Effector memory CD8-positive, alpha-beta T cell (primary cell): ENCODE measurements around the gene LGR4.
"Not testable (repeated sequence)": the region's sequence is repeated elsewhere in the genome, so short reads cannot be mapped to it uniquely, and the experiment has no call there.

Experiments
- ATAC-seq: fragments of 150-1000 bp; cut with Tn5 transposase; replicated peaks from 2 replicates; pipeline ENCODE4 v1.10.0; 2021; ENCODE audit warnings: mild to moderate bottlenecking, moderate library complexity
- DNase-seq, 3 experiments: peaks; one replicate each; pipeline ENCODE4 v3.0.0; 2021
- H3K27ac Mint-ChIP-seq, 2 donors: one replicate each; pipeline ENCODE4 v1.8.0; 2022; ENCODE audit warnings: mild to moderate bottlenecking in 2 of 2, mixed read lengths in 2 of 2, moderate library complexity in 2 of 2
- H3K27me3 Mint-ChIP-seq, 2 donors: one replicate each; pipeline ENCODE4 v1.8.0; 2022; ENCODE audit warnings: mixed read lengths in 2 of 2
- H3K36me3 Mint-ChIP-seq: one replicate; pipeline ENCODE4 v1.8.0; 2022; ENCODE audit warnings: mild to moderate bottlenecking, moderate library complexity, mixed read lengths; ENCODE audit not compliant: insufficient read depth
- H3K4me1 Mint-ChIP-seq, 2 donors: one replicate each; pipeline ENCODE4 v1.8.0; 2022; ENCODE audit warnings: low read depth in 2 of 2, mixed read lengths in 2 of 2
- H3K4me3 Mint-ChIP-seq, 2 donors: one replicate each; pipeline ENCODE4 v1.8.0; 2022; ENCODE audit warnings: mild to moderate bottlenecking in 2 of 2, mixed read lengths in 2 of 2, moderate library complexity in 2 of 2
- H3K9me3 Mint-ChIP-seq, 2 donors: one replicate each; pipeline ENCODE4 v1.8.0; 2022; ENCODE audit warnings: mixed read lengths in 2 of 2

LGR4 gene

GRCh38 chr11:27459191-27459590 lies 13.4 kb downstream of the LGR4 start:
- Mint-ChIP-seq H3K9me3 (no peaks in the 10 kb centered on the region), H3K27me3 (peaks cover 7 to 24% of the 10 kb centered on the region in 2 donors), H3K27ac (no peak overlapping the region), H3K4me3 (no peak overlapping the region), H3K4me1 (no peaks in the 10 kb centered on the region), H3K36me3 (no peaks in the 10 kb centered on the region)
- no peak for DNase-seq
- ATAC-seq = no peak

GRCh38 chr11:27458182-27458581 lies 14.4 kb downstream of the LGR4 start:
- Mint-ChIP-seq H3K36me3 (no peaks in the 10 kb centered on the region), H3K27me3 (peaks cover 7 to 22% of the 10 kb centered on the region in 2 donors), H3K4me3 (no peak overlapping the region), H3K9me3 (no peaks in the 10 kb centered on the region), H3K27ac (no peak overlapping the region), H3K4me1 (no peaks in the 10 kb centered on the region)
- DNase-seq (no peak), ATAC-seq (no peak)

- ATAC-seq (no peak), DNase-seq (no peak)
- Mint-ChIP-seq H3K27ac (no peak overlapping the region), H3K36me3 (no peaks in the 10 kb centered on the region), H3K4me1 (no peaks in the 10 kb centered on the region), H3K9me3 (no peaks in the 10 kb centered on the region), H3K4me3 (no peak overlapping the region), H3K27me3 (peaks cover 7 to 14% of the 10 kb centered on the region in 2 donors)
Observed at GRCh38 chr11:27456795-27457329, 15.7 kb downstream of the LGR4 start.

GRCh38 chr11:27456140-27456794 lies 16.3 kb downstream of the LGR4 start:
- Mint-ChIP-seq H3K4me1 (no peaks in the 10 kb centered on the region), H3K27ac (no peak overlapping the region), H3K36me3 (no peaks in the 10 kb centered on the region), H3K4me3 (no peak overlapping the region), H3K9me3 (no peaks in the 10 kb centered on the region), H3K27me3 (peaks cover 7 to 14% of the 10 kb centered on the region in 2 donors)
- ATAC-seq (no peak), DNase-seq (no peak)

GRCh38 chr11:27455667-27456066 lies 16.9 kb downstream of the LGR4 start:
- H3K36me3 Mint-ChIP-seq = no peaks in the 10 kb centered on the region
- ATAC-seq (no peak), DNase-seq (no peak)
- H3K27me3 Mint-ChIP-seq = peaks cover 7 to 14% of the 10 kb centered on the region in 2 donors
- no peaks in the 10 kb centered on the region for H3K9me3 Mint-ChIP-seq
- no peaks in the 10 kb centered on the region for H3K4me1 Mint-ChIP-seq
- H3K27ac Mint-ChIP-seq = no peak overlapping the region
- H3K4me3 Mint-ChIP-seq = no peak overlapping the region

GRCh38 chr11:27453701-27454100 lies 18.9 kb downstream of the LGR4 start:
- no peak for ATAC-seq
- no peaks in the 10 kb centered on the region for H3K36me3 Mint-ChIP-seq
- no peaks in the 10 kb centered on the region for H3K4me1 Mint-ChIP-seq
- no peak overlapping the region for H3K4me3 Mint-ChIP-seq
- H3K27me3 Mint-ChIP-seq = peaks cover 7 to 14% of the 10 kb centered on the region in 2 donors
- no peaks in the 10 kb centered on the region for H3K9me3 Mint-ChIP-seq
- DNase-seq = no peak
- no peak overlapping the region for H3K27ac Mint-ChIP-seq

GRCh38 chr11:27452147-27452546 lies 20.4 kb downstream of the LGR4 start:
- no peak overlapping the region for H3K4me3 Mint-ChIP-seq
- no peaks in the 10 kb centered on the region for H3K4me1 Mint-ChIP-seq
- peaks cover 7 to 14% of the 10 kb centered on the region in 2 donors for H3K27me3 Mint-ChIP-seq
- no peaks in the 10 kb centered on the region for H3K9me3 Mint-ChIP-seq
- no peak for DNase-seq
- no peaks in the 10 kb centered on the region for H3K36me3 Mint-ChIP-seq
- H3K27ac Mint-ChIP-seq = no peak overlapping the region
- ATAC-seq = no peak

GRCh38 chr11:27451244-27451965 lies 21.2 kb downstream of the LGR4 start:
- H3K4me3 Mint-ChIP-seq = no peak overlapping the region
- H3K9me3 Mint-ChIP-seq = no peaks in the 10 kb centered on the region
- no peaks in the 10 kb centered on the region for H3K4me1 Mint-ChIP-seq
- peaks cover 7 to 14% of the 10 kb centered on the region in 2 donors for H3K27me3 Mint-ChIP-seq
- H3K36me3 Mint-ChIP-seq = no peaks in the 10 kb centered on the region
- ATAC-seq (no peak), DNase-seq (no peak)
- no peak overlapping the region for H3K27ac Mint-ChIP-seq

GRCh38 chr11:27448184-27448540 lies 24.4 kb downstream of the LGR4 start:
- H3K27me3 Mint-ChIP-seq, H3K4me3 Mint-ChIP-seq, H3K36me3 Mint-ChIP-seq, H3K27ac Mint-ChIP-seq, H3K4me1 Mint-ChIP-seq, DNase-seq, H3K9me3 Mint-ChIP-seq, ATAC-seq: not testable (repeated sequence)

GRCh38 chr11:27447288-27448183 lies 25.1 kb downstream of the LGR4 start:
- Mint-ChIP-seq H3K36me3 (no peaks in the 10 kb centered on the region), H3K27me3 (peaks cover 0 to 2% of the 10 kb centered on the region in 2 donors), H3K9me3 (no peaks in the 10 kb centered on the region), H3K27ac (no peak overlapping the region), H3K4me3 (no peak overlapping the region), H3K4me1 (no peaks in the 10 kb centered on the region)
- ATAC-seq (no peak), DNase-seq (no peak)

GRCh38 chr11:27445625-27446024 lies 27.0 kb downstream of the LGR4 start:
- Mint-ChIP-seq H3K36me3 (no peaks in the 10 kb centered on the region), H3K9me3 (no peaks in the 10 kb centered on the region), H3K27ac (no peak overlapping the region), H3K4me1 (no peaks in the 10 kb centered on the region), H3K4me3 (no peak overlapping the region), H3K27me3 (peaks cover 10 to 21% of the 10 kb centered on the region in 2 donors)
- ATAC-seq (no peak), DNase-seq (no peak)

GRCh38 chr11:27444801-27445215 lies 27.8 kb downstream of the LGR4 start:
- H3K27ac Mint-ChIP-seq = no peak overlapping the region
- H3K4me1 Mint-ChIP-seq = no peaks in the 10 kb centered on the region
- DNase-seq (no peak), ATAC-seq (no peak)
- H3K9me3 Mint-ChIP-seq = no peaks in the 10 kb centered on the region
- no peak overlapping the region for H3K4me3 Mint-ChIP-seq
- H3K27me3 Mint-ChIP-seq = peaks cover 10 to 21% of the 10 kb centered on the region in 2 donors
- H3K36me3 Mint-ChIP-seq = no peaks in the 10 kb centered on the region

GRCh38 chr11:27443746-27444507 lies 28.7 kb downstream of the LGR4 start:
- H3K4me3 Mint-ChIP-seq = no peak overlapping the region
- no peaks in the 10 kb centered on the region for H3K36me3 Mint-ChIP-seq
- no peak overlapping the region for H3K27ac Mint-ChIP-seq
- H3K4me1 Mint-ChIP-seq = no peaks in the 10 kb centered on the region
- H3K9me3 Mint-ChIP-seq = no peaks in the 10 kb centered on the region
- no peak for DNase-seq
- peaks cover 10 to 21% of the 10 kb centered on the region in 2 donors for H3K27me3 Mint-ChIP-seq
- ATAC-seq = no peak
